SU-DHL-6 (cell line): Measurements from ENCODE around the gene HOOK2.

Experiments used
- H2AFZ ChIP-seq: fragments of 200-600 bp; sonication (generic); 2 replicates; pipeline ENCODE4 v1.6.1; 2014; ENCODE audit warnings: low read depth, mild to moderate bottlenecking, moderate library complexity, mixed read lengths, antibody characterized with exemption, low read length; ENCODE audit not compliant: severe bottlenecking
- H3F3A ChIP-seq: fragments of 200-600 bp; shearing (Covaris generic); 2 replicates; pipeline ENCODE4 v1.6.0; 2016; ENCODE audit warnings: antibody characterized with exemption, mild to moderate bottlenecking; ENCODE audit not compliant: insufficient read depth
- H3K27ac ChIP-seq: fragments of 200-600 bp; sonication (generic); 2 replicates; pipeline ENCODE4 v1.5.1; 2016; ENCODE audit warnings: low read depth, mild to moderate bottlenecking, low read length, moderate library complexity, mixed read lengths
- H3K27me3 ChIP-seq: fragments of 200-600 bp; sonication (generic), shearing (Covaris generic); 2 replicates; pipeline ENCODE4 v1.6.0; 2014; ENCODE audit warnings: mild to moderate bottlenecking, low read length
- H3K36me3 ChIP-seq: fragments of 200-600 bp; sonication (generic); 2 replicates; pipeline ENCODE4 v1.6.1; 2014; ENCODE audit warnings: mild to moderate bottlenecking, low read length, mixed read lengths
- H3K4me2 ChIP-seq: fragments of 300-600, 200-600 bp; shearing (Covaris generic), sonication (generic); 2 replicates; pipeline ENCODE4 v1.6.0; 2014; ENCODE audit warnings: low read length, low read depth, mild to moderate bottlenecking; ENCODE audit not compliant: poor library complexity, severe bottlenecking
- H3K4me3 ChIP-seq: fragments of 200-600 bp; sonication (generic); 2 replicates; pipeline ENCODE4 v1.5.1; 2014; ENCODE audit warnings: antibody characterized with exemption, low read length, mild to moderate bottlenecking, mixed read lengths; ENCODE audit not compliant: insufficient read depth, poor library complexity, severe bottlenecking
- H3K79me2 ChIP-seq: fragments of 200-600 bp; sonication (generic); 2 replicates; pipeline ENCODE4 v1.6.1; 2014; ENCODE audit warnings: mild to moderate bottlenecking, low read length, moderate library complexity; ENCODE audit not compliant: insufficient read depth
- H3K9ac ChIP-seq: fragments of 200-600 bp; sonication (generic); 2 replicates; pipeline ENCODE4 v1.7.0; 2014; ENCODE audit warnings: mild to moderate bottlenecking, low read length
- H3K9me2 ChIP-seq: fragments of 200-600 bp; sonication (generic); replicated peaks from 2 replicates; pipeline ENCODE4 v1.6.1; 2014; ENCODE audit warnings: low read length; ENCODE audit not compliant: insufficient read depth
- H3K9me3 ChIP-seq: fragments of 200-600 bp; sonication (generic); 2 replicates; pipeline ENCODE4 v1.6.1; 2014; ENCODE audit warnings: low read length, mixed read lengths; ENCODE audit not compliant: insufficient read depth
- H4K20me1 ChIP-seq: fragments of 200-600 bp; sonication (generic); 2 replicates; pipeline ENCODE4 v1.6.1; 2014; ENCODE audit warnings: low read depth, mild to moderate bottlenecking, antibody characterized with exemption, low read length, moderate library complexity, mixed read lengths
- EZH2phosphoT487 ChIP-seq: fragments of 200-600 bp; sonication (generic), shearing (Covaris generic); conservative IDR thresholded peaks from 2 replicates; pipeline ENCODE4 v1.6.1; 2018; ENCODE audit warnings: mild to moderate bottlenecking, antibody characterized with exemption, low read length, moderate library complexity, mixed read lengths
- TF ChIP-seq, protein P1 (sequence below): fragments of 200-600 bp; sonication (generic); IDR thresholded peaks from one replicate; pipeline ENCODE4 v1.5.1; 2017; ENCODE audit warnings: antibody characterized with exemption, mild to moderate bottlenecking, low read length, moderate library complexity; ENCODE audit not compliant: insufficient read depth, poor library complexity, severe bottlenecking

HOOK2 gene

DNA sequence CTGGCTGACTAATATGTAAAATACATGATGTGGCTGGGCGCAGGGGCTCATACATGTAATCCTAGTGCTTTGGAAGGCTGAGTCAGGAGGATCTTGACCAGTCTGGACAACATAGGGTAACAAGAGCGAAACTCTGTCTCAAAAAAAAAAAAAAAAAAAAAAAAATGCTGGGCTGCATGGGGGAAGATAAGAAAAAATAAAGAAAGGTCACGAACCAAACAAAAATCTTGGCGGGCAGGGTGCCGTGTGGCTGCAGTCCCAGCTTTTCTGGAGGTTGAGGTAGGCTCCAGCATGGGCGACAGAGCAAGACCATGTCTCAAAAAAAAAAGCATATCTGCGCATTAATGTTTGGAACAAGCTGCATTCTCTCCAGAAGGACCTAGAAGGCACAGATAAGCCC, 39.7 kb upstream of the HOOK2 start:
- Histone ChIP-seq H3K79me2 (no peaks in the 10 kb centered on the region), H2AFZ (no peak overlapping the region), H3K9ac (no peak overlapping the region), H3F3A (no peaks in the 10 kb centered on the region), H3K9me3 (no peaks in the 10 kb centered on the region), H3K36me3 (no peaks in the 10 kb centered on the region), H3K9me2 (no peaks in the 10 kb centered on the region), H3K4me2 (no peak overlapping the region), H3K27ac (no peak overlapping the region), H3K4me3 (no peak overlapping the region), H4K20me1 (no peaks in the 10 kb centered on the region), H3K27me3 (no peaks in the 10 kb centered on the region)
- TF ChIP-seq EZH2phosphoT487, result no peak
- TF ChIP-seq, protein P1, sequence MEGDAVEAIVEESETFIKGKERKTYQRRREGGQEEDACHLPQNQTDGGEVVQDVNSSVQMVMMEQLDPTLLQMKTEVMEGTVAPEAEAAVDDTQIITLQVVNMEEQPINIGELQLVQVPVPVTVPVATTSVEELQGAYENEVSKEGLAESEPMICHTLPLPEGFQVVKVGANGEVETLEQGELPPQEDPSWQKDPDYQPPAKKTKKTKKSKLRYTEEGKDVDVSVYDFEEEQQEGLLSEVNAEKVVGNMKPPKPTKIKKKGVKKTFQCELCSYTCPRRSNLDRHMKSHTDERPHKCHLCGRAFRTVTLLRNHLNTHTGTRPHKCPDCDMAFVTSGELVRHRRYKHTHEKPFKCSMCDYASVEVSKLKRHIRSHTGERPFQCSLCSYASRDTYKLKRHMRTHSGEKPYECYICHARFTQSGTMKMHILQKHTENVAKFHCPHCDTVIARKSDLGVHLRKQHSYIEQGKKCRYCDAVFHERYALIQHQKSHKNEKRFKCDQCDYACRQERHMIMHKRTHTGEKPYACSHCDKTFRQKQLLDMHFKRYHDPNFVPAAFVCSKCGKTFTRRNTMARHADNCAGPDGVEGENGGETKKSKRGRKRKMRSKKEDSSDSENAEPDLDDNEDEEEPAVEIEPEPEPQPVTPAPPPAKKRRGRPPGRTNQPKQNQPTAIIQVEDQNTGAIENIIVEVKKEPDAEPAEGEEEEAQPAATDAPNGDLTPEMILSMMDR, result no peak

DNA sequence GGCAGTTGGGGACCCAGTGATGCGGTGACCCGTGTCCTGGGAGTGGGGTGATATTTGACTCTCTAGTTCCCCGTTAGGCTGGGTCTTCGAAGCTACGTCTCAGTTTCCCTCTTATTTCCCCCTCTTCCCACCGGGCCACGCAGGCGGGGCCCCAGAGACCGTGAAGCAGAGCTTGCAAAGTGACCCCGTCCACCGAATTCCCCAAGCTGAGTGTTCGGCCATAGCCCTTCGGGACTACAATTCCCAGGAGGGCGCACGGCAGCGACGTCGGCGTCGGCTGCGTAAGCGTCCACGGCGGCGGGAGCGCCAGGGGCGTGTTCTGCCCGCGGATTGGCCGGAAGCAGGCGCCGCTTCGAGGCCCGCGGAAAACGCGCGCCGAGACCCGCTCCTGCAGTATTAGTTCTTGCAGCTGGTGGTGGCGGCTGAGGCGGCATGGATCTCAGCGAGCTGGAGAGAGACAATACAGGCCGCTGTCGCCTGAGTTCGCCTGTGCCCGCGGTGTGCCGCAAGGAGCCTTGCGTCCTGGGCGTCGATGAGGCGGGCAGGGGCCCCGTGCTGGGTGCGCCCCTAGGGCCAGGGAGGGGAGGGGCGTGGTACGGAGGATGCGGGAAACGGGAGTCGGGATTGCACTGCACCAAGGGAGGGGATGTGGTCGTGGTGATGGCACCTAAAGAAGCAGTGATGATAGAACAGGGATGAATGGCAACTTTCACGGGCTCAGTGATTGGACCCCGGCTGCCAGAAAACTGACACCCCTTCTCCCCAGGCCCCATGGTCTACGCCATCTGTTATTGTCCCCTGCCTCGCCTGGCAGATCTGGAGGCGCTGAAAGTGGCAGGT, 31.1 kb upstream of the HOOK2 start, which contains the start of gene RNASEH2A:
RNASEH2A (plus strand) TSS at position 343 of the 840 bp plus-strand sequence; CDS start at position 433, 90 bp downstream.
- H4K20me1 ChIP-seq, result no peaks in the 10 kb centered on the region
- no peaks in the 10 kb centered on the region for H3K9me3 ChIP-seq
- no peaks in the 10 kb centered on the region for H3K9me2 ChIP-seq
- H3K36me3 ChIP-seq, result peaks cover 5% of the 10 kb centered on the region; the same call in 1 of the 2 replicates
- no peaks in the 10 kb centered on the region for H3K27me3 ChIP-seq
- peak within 1 kb of the TSS; percentile 60 for H3K27ac ChIP-seq
- H2AFZ ChIP-seq, result peak within 1 kb of the TSS; percentile 68
- peak within 1 kb of the TSS; percentile 78 for H3K4me3 ChIP-seq
- H3F3A ChIP-seq, result 0 out of 2 replicates have a peak, but pooled peaks cover 3% of the 10 kb centered on the region
- TF ChIP-seq EZH2phosphoT487, result no peak
- TF ChIP-seq, protein P1, result no peak
- H3K9ac ChIP-seq, result peak within 1 kb of the TSS; percentile 90
- H3K4me2 ChIP-seq, result peak within 1 kb of the TSS; percentile 63
- peaks cover 10% of the 10 kb centered on the region for H3K79me2 ChIP-seq

DNA sequence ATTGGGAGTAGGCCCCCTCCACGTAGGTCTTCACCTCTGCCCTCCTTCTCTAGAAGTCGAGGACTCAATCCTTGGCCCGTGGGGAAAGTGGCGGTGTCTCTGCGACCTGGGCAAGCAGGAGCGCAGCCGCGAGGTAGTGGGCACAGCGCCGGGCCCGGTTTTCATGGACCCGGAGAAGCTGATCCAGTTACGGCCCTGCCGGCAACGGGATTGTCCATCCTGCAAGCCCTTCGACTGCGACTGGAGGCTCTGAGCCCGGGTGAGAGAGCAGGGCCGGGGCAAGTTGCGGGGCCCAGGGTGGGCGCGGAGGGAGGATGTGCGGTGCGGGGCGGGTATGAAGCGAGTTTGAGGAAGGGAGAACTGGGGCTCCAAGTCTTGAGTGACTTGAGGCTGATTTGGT, 28.7 kb upstream of the HOOK2 start:
- Histone ChIP-seq H3K4me2 (no peak overlapping the region), H3K9ac (no peak overlapping the region), H3K9me3 (no peaks in the 10 kb centered on the region), H3K79me2 (peaks cover 23% of the 10 kb centered on the region), H3K27me3 (no peaks in the 10 kb centered on the region), H3K36me3 (0 out of 2 replicates have a peak, but pooled peaks cover 3% of the 10 kb centered on the region), H3F3A (no peaks in the 10 kb centered on the region), H2AFZ (no peak overlapping the region), H3K4me3 (no peak overlapping the region), H4K20me1 (no peaks in the 10 kb centered on the region), H3K27ac (no peak overlapping the region), H3K9me2 (no peaks in the 10 kb centered on the region)
- TF ChIP-seq, protein P1, result no peak
- TF ChIP-seq EZH2phosphoT487, result no peak
